ENCODE results near the gene SAYSD1. TPM values are rescaled to one million over a fixed set of nuclear protein-coding genes. Genes with fewer than 3 reads are reported as not detected.

SAYSD1 gene
- total RNA-seq, 1 experiment from 2014 or later: 20.3 TPM

- no peaks in the 10 kb centered on the region for H3K9me3 ChIP-seq (replicated peaks)
- no peaks in the 10 kb centered on the region for H3K4me1 ChIP-seq
- DNase-seq: no peak
- no peak overlapping the region for H3K27ac ChIP-seq
- H3K36me3 ChIP-seq: no peaks in the 10 kb centered on the region
- H3K27me3 ChIP-seq: no peaks in the 10 kb centered on the region
- no peak overlapping the region for H3K4me3 ChIP-seq
These were observed 13.8 kb upstream of the SAYSD1 start for GRCh38 chr6:39128832-39129231.

GRCh38 chr6:39128106-39128505 is 13.1 kb upstream of the SAYSD1 start:
- Histone ChIP-seq H3K9me3 (replicated peaks) (no peaks in the 10 kb centered on the region), H3K4me1 (no peaks in the 10 kb centered on the region), H3K27ac (no peak overlapping the region), H3K4me3 (no peak overlapping the region), H3K36me3 (no peaks in the 10 kb centered on the region), H3K27me3 (no peaks in the 10 kb centered on the region)
- DNase-seq: no peak

- Histone ChIP-seq H3K27ac (no peak overlapping the region), H3K9me3 (replicated peaks) (no peaks in the 10 kb centered on the region), H3K4me3 (no peak overlapping the region), H3K27me3 (no peaks in the 10 kb centered on the region), H3K4me1 (no peaks in the 10 kb centered on the region), H3K36me3 (no peaks in the 10 kb centered on the region)
- no peak for DNase-seq
These were observed 9.1 kb upstream of the SAYSD1 start for GRCh38 chr6:39124114-39124513.

- H3K4me3 ChIP-seq: no peak overlapping the region
- no peaks in the 10 kb centered on the region for H3K27me3 ChIP-seq
- DNase-seq: no peak
- no peaks in the 10 kb centered on the region for H3K36me3 ChIP-seq
- H3K27ac ChIP-seq: no peak overlapping the region
- no peaks in the 10 kb centered on the region for H3K9me3 ChIP-seq (replicated peaks)
- peaks cover 3% of the 10 kb centered on the region for H3K4me1 ChIP-seq
These were observed 3.9 kb upstream of the SAYSD1 start for GRCh38 chr6:39118921-39119320.

GRCh38 chr6:39114388-39114703 is 640 bp downstream of the SAYSD1 start:
- DNase-seq: no peak
- Histone ChIP-seq H3K4me3 (peak overlapping the region; percentile 76), H3K4me1 (peaks cover 3% of the 10 kb centered on the region), H3K27ac (peak overlapping the region; percentile 85), H3K36me3 (peaks cover 3% of the 10 kb centered on the region; the same call in 1 of the 2 replicates), H3K27me3 (no peaks in the 10 kb centered on the region), H3K9me3 (replicated peaks) (no peaks in the 10 kb centered on the region)

- no peaks in the 10 kb centered on the region for H3K27me3 ChIP-seq
- H3K4me3 ChIP-seq: peak overlapping the region; percentile 76
- no peaks in the 10 kb centered on the region for H3K9me3 ChIP-seq (replicated peaks)
- peaks cover 3% of the 10 kb centered on the region; the same call in 1 of the 2 replicates for H3K36me3 ChIP-seq
- H3K27ac ChIP-seq: no peak overlapping the region
- peaks cover 3% of the 10 kb centered on the region for H3K4me1 ChIP-seq
- DNase-seq: no peak
These were observed 1.2 kb downstream of the SAYSD1 start for GRCh38 chr6:39113788-39114187.

GRCh38 chr6:39111280-39111679 is 3.7 kb downstream of the SAYSD1 start:
- Histone ChIP-seq H3K27me3 (no peaks in the 10 kb centered on the region), H3K4me3 (no peak overlapping the region), H3K36me3 (peaks cover 3% of the 10 kb centered on the region; the same call in 1 of the 2 replicates), H3K27ac (no peak overlapping the region), H3K9me3 (replicated peaks) (no peaks in the 10 kb centered on the region), H3K4me1 (peaks cover 3% of the 10 kb centered on the region)
- DNase-seq: no peak

GRCh38 chr6:39108041-39108839 is 6.7 kb downstream of the SAYSD1 start:
- Histone ChIP-seq H3K36me3 (peaks cover 8% of the 10 kb centered on the region), H3K27ac (no peak overlapping the region), H3K4me1 (no peaks in the 10 kb centered on the region), H3K9me3 (replicated peaks) (no peaks in the 10 kb centered on the region), H3K4me3 (no peak overlapping the region), H3K27me3 (no peaks in the 10 kb centered on the region)
- DNase-seq: no peak

- Histone ChIP-seq H3K27ac (no peak overlapping the region), H3K27me3 (no peaks in the 10 kb centered on the region), H3K36me3 (peaks cover 8% of the 10 kb centered on the region), H3K4me3 (no peak overlapping the region), H3K4me1 (no peaks in the 10 kb centered on the region), H3K9me3 (replicated peaks) (no peaks in the 10 kb centered on the region)
- DNase-seq: no peak
These were observed 7.3 kb downstream of the SAYSD1 start for GRCh38 chr6:39107641-39108040.

GRCh38 chr6:39107034-39107433 is 8.0 kb downstream of the SAYSD1 start:
- Histone ChIP-seq H3K36me3 (peaks cover 8% of the 10 kb centered on the region), H3K27me3 (no peaks in the 10 kb centered on the region), H3K9me3 (replicated peaks) (no peaks in the 10 kb centered on the region), H3K27ac (no peak overlapping the region), H3K4me3 (no peak overlapping the region), H3K4me1 (no peaks in the 10 kb centered on the region)
- DNase-seq: no peak

- Histone ChIP-seq H3K36me3 (peaks cover 4% of the 10 kb centered on the region), H3K27ac (no peak overlapping the region)
- no peak for DNase-seq
These were observed 10.5 kb downstream of the SAYSD1 start for GRCh38 chr6:39104528-39104927.

GRCh38 chr6:39102821-39103136 is 12.2 kb downstream of the SAYSD1 start:
- Histone ChIP-seq H3K36me3 (peaks cover 4% of the 10 kb centered on the region; the same call in 1 of the 2 replicates), H3K9me3 (replicated peaks) (no peaks in the 10 kb centered on the region), H3K27me3 (no peaks in the 10 kb centered on the region), H3K4me3 (no peak overlapping the region), H3K4me1 (no peaks in the 10 kb centered on the region), H3K27ac (no peak overlapping the region)
- DNase-seq: no peak

More at GRCh38 chr6:39104528-39104927, 10.5 kb downstream of the SAYSD1 start:
- Histone ChIP-seq H3K4me3 (no peak overlapping the region), H3K9me3 (replicated peaks) (no peaks in the 10 kb centered on the region), H3K4me1 (no peaks in the 10 kb centered on the region), H3K27me3 (no peaks in the 10 kb centered on the region)

- Histone ChIP-seq H3K4me3 (no peak overlapping the region), H3K4me1 (no peaks in the 10 kb centered on the region), H3K9me3 (replicated peaks) (no peaks in the 10 kb centered on the region), H3K36me3 (peaks cover 4% of the 10 kb centered on the region; the same call in 1 of the 2 replicates), H3K27me3 (no peaks in the 10 kb centered on the region), H3K27ac (no peak overlapping the region)
- no peak for DNase-seq
These were observed 12.7 kb downstream of the SAYSD1 start for GRCh38 chr6:39102071-39102820.

GRCh38 chr6:39100358-39100757 is 14.6 kb downstream of the SAYSD1 start:
- DNase-seq: no peak
- H3K27ac ChIP-seq: no peak overlapping the region
- H3K4me3 ChIP-seq: no peak overlapping the region
- no peaks in the 10 kb centered on the region for H3K4me1 ChIP-seq
- no peaks in the 10 kb centered on the region for H3K27me3 ChIP-seq
- peaks cover 4% of the 10 kb centered on the region; the same call in 1 of the 2 replicates for H3K36me3 ChIP-seq
- H3K9me3 ChIP-seq (replicated peaks): no peaks in the 10 kb centered on the region

- no peaks in the 10 kb centered on the region for H3K9me3 ChIP-seq (replicated peaks)
- H3K4me3 ChIP-seq: no peak overlapping the region
- H3K4me1 ChIP-seq: no peaks in the 10 kb centered on the region
- H3K36me3 ChIP-seq: no peaks in the 10 kb centered on the region
- H3K27me3 ChIP-seq: no peaks in the 10 kb centered on the region
- H3K27ac ChIP-seq: no peak overlapping the region
- no peak for DNase-seq
These were observed 19.4 kb downstream of the SAYSD1 start for GRCh38 chr6:39095578-39095977.
